Fibroblast of the aortic adventitia (primary cell): ENCODE results near the gene LRRC71. TPM values are rescaled to one million over a fixed set of nuclear protein-coding genes. Genes with fewer than 3 reads are reported as not detected.

ENCODE experiments used
- DNase-seq: peaks from one replicate; pipeline ENCODE4 v3.0.0-alpha.2; 2010; ENCODE audit warnings: low read depth
- H3K4me3 ChIP-seq: 2 replicates; pipeline ENCODE4 v1.5.1; 2011; ENCODE audit warnings: low read depth, mild to moderate bottlenecking, control low read depth, low read length, moderate library complexity
- CTCF ChIP-seq: IDR thresholded peaks from 2 replicates; pipeline ENCODE4 v1.5.1; 2011; ENCODE audit warnings: mild to moderate bottlenecking, low read length, control low read depth, inconsistent platforms; ENCODE audit not compliant: insufficient read depth
- total RNA-seq: library from RNA; depleted of rRNA; stranded (reverse); fragments of >200 nt; gene quantifications from 2 replicates; pipeline ENCODE4 v1.2.3, GENCODE V29; 2012; ENCODE audit warnings: low replicate concordance

The LRRC71 gene
- total RNA-seq, 1 donor, result 0.09 TPM

DNA sequence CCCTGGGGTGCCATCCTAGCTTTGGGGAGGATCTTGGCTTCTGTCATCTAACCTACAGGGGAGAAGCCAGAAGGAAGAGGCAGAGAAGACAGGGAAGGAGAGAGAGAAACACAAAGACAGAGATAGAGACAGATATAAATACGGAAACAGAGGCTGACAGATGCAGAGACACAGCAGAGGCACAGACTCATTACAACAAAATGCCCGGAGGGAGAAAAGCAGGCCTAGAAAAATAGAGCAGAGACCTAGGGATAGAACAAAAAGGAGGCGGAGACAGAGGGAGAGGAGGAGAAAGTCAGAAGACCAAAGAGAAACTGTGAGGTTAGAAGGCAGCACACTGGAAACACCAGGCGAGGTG, 25.0 kb upstream of the LRRC71 start:
- no peak for TF ChIP-seq CTCF
- DNase-seq, result peak; percentile 58
- H3K4me3 ChIP-seq, result peak overlapping the region; percentile 74

DNA sequence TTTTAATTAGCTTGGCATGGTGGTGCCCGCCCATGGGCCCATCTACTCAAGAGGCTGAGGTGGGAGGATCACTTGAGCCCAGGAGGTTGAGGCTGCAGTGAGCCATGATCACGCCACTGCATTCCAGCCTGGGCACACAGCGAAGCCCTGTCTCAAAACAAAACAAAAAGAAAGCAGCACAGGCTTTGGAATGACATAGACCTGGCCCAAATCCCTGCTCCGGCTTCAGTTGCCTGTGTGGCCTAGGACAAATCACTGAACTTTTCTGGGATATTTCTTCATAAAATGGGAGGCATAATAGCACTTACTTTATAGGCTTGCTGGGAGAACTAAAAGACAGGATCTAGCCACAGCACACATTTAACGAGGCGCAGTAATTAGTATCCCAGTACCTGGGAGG, 24.5 kb upstream of the LRRC71 start:
- DNase-seq, result peak; percentile 63
- TF ChIP-seq CTCF, result no peak
- peak overlapping the region; percentile 25 for H3K4me3 ChIP-seq

- peak overlapping the region; percentile 40 for H3K4me3 ChIP-seq
- DNase-seq, result peak; percentile 91
- TF ChIP-seq CTCF, result no peak
Observed at GRCh38 chr1:156896490-156897033, 23.9 kb upstream of the LRRC71 start.

DNA sequence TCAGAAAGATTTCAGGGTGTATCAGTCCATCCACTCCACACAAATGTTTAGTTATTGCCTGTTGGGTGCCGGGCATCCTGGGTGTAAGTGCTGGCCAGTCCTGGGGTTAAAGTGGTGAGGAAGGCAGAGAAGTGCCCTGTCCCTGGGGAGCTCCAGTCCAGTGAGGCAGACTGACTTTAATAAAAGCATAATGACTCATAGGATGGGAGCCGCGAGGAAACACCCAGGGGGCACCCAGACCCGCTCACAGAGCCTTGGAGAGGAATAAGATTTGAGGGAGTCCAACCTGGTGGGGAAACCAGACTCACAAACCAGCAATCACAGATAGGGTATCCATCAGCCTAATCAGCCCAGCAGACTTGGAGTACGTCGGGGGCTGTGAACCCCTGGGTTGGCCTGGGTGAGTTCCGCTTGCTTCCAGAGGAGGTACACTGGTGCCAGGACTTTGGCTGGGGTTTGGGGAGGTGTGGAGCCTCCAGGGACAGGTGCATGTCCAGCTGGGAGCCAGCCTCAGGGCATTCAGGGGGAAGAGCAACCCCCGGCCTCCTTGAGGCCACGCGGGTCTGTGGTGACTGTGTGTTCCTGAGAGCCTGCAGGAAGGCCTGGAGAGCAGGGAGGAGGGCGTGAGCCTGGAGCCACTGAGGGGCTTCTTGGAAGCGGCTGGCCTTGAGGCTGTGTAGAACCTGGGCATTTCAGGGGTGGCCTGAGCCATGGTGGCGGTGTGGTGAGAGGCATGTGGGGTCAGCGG, 23.2 kb upstream of the LRRC71 start:
- no peak for TF ChIP-seq CTCF
- H3K4me3 ChIP-seq, result peak overlapping the region; percentile 40
- DNase-seq, result peak; percentile 71

DNA sequence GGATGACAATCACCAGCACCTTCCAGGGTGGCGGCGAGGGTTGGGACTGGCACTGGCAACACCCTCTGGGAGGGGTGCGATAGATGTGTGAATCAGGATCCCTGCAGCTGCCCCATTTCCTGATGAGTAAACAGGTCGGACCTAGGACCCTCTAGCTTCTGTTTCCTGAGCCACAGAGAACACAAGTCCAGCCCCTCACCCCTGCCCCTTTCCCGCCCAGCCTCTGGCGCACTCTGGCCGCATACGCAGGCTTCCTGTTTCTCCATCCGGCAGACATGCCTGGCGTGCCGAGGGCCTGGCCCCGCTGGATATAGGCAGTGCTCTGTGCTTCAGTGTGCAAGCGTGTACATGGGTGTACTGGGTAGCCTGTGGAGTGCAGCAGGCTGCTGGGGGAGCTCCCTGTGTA, 22.3 kb upstream of the LRRC71 start:
- no peak for TF ChIP-seq CTCF
- H3K4me3 ChIP-seq, result peak overlapping the region; percentile 37
- DNase-seq, result peak; percentile 69

- H3K4me3 ChIP-seq, result peak overlapping the region; percentile 37
- no peak for TF ChIP-seq CTCF
- no peak for DNase-seq
Observed at GRCh38 chr1:156898971-156899664, 21.3 kb upstream of the LRRC71 start.
